Spleen (tissue), 3 donors: ENCODE measurements around the gene CELF3.

Experiments
- POLR2A ChIP-seq, 3 donors: fragments of 450-650 bp; IDR thresholded peaks; one replicate each; pipeline ENCODE4 v1.5.1; 2017; ENCODE audit warnings: antibody characterized with exemption in 3 of 3, mild to moderate bottlenecking in 1 of 3
- POLR2AphosphoS5 ChIP-seq, 3 donors: sonication (generic); formaldehyde crosslinking; IDR thresholded peaks; one replicate each; pipeline ENCODE4 v1.5.1; 2017; ENCODE audit warnings: antibody characterized with exemption in 3 of 3

GRCh38 chr1:151716771-151717631, at the start of gene CELF3:
- TF ChIP-seq POLR2AphosphoS5 (IDR thresholded peaks at IDR 0.05) (no peak), POLR2A (IDR thresholded peaks at IDR 0.05) (no peak)
